ENCODE measurements around the gene CACYBP. TPM values are rescaled to one million over a fixed set of nuclear protein-coding genes. Genes with fewer than 3 reads are reported as not detected.
"Not testable (repeated sequence)": the region's sequence is repeated elsewhere in the genome, so short reads cannot be mapped to it uniquely, and the experiment has no call there.

CACYBP gene
- total and polyA plus RNA-seq, 7 donors: 41.3 to 107 (median 85.3) TPM

DNA sequence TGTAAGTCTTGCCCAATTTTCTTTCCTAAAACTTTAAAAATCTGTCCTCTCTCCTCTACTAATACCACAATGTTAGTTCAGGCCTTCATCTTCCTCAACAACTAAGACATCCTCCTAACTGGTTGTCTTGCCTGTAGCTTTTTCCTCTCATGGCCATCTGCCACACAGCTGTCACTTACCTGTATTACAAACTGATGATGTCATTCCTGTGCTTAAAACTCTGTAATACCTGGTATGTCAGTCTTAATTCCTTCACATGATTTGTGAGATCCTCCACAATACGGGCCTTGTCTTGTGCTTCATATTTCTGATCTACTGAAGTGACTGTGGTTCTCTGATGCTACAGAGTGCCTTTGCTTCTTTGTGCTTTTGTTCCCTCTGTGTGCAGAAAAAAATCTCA, 13.7 kb downstream of the CACYBP start:
- Histone ChIP-seq H3K9me3 (no peaks in the 10 kb centered on the region), H3K4me1 (peaks cover 0 to 5% (median 0%) of the 10 kb centered on the region in 4 donors), H3K27ac (no peak overlapping the region), H3K27me3 (no peaks in the 10 kb centered on the region), H3K4me3 (no peak overlapping the region), H3K36me3 (peaks cover 12 to 99% (median 56%) of the 10 kb centered on the region in 4 donors)
- no peak for DNase-seq
- TF ChIP-seq EP300 (IDR thresholded peaks at IDR 0.05) (no peak), CTCF (IDR thresholded peaks at IDR 0.05) (no peak), POLR2AphosphoS5 (IDR thresholded peaks at IDR 0.05) (no peak), POLR2A (IDR thresholded peaks at IDR 0.05) (no peak)
- intact Hi-C loops (cut with DNase I): no loop called here
- 92 to 93% methylated on average over 1 of the region's 1 CpG for WGBS, 2 donors

GRCh38 chr1:175015243-175015642, 15.5 kb downstream of the CACYBP start:
- H3K27me3 ChIP-seq: no peaks in the 10 kb centered on the region
- peaks cover 0 to 5% (median 0%) of the 10 kb centered on the region in 4 donors for H3K4me1 ChIP-seq
- H3K9me3 ChIP-seq: no peaks in the 10 kb centered on the region
- H3K4me3 ChIP-seq: no peak overlapping the region
- TF ChIP-seq POLR2A (IDR thresholded peaks at IDR 0.05): no peak
- 93 to 95% methylated on average over 4 of the region's 4 CpGs for WGBS, 2 donors
- no peak overlapping the region for H3K27ac ChIP-seq
- DNase-seq: no peak
- intact Hi-C loops (cut with DNase I): no loop called here
- H3K36me3 ChIP-seq: peaks cover 12 to 92% (median 45%) of the 10 kb centered on the region in 4 donors

DNA sequence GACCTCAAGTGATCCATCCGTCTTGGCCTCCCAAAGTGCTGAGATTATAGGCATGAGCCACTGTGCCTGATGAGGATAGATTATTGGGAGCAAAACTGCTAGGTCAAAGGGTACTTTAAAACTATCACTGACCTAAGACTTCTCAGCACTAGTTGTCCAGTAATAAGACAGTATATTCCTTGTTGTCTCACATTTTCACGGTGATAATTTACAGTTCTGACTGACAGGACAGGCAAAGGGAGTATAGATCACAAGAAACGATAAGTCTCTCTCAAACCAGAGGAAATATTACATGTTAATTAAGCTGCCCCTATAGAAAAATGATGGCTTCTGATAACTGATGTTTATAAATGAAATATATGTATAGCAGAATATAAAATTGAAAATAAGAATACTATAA, 19.8 kb downstream of the CACYBP start:
- Histone ChIP-seq H3K4me1 (peaks cover 0 to 19% (median 10%) of the 10 kb centered on the region in 4 donors), H3K36me3 (peaks cover 6 to 53% (median 12%) of the 10 kb centered on the region in 4 donors), H3K9me3 (no peaks in the 10 kb centered on the region), H3K27ac (no peak overlapping the region), H3K27me3 (no peaks in the 10 kb centered on the region), H3K4me3 (no peak overlapping the region)
- intact Hi-C loops (cut with DNase I): no loop called here
- TF ChIP-seq EP300 (IDR thresholded peaks at IDR 0.05) (no peak), CTCF (IDR thresholded peaks at IDR 0.05) (no peak), POLR2AphosphoS5 (IDR thresholded peaks at IDR 0.05) (no peak), POLR2A (IDR thresholded peaks at IDR 0.05) (no peak)
- no peak for DNase-seq
- WGBS, 2 donors: 89 to 93% methylated on average over 3 of the region's 3 CpGs

DNA sequence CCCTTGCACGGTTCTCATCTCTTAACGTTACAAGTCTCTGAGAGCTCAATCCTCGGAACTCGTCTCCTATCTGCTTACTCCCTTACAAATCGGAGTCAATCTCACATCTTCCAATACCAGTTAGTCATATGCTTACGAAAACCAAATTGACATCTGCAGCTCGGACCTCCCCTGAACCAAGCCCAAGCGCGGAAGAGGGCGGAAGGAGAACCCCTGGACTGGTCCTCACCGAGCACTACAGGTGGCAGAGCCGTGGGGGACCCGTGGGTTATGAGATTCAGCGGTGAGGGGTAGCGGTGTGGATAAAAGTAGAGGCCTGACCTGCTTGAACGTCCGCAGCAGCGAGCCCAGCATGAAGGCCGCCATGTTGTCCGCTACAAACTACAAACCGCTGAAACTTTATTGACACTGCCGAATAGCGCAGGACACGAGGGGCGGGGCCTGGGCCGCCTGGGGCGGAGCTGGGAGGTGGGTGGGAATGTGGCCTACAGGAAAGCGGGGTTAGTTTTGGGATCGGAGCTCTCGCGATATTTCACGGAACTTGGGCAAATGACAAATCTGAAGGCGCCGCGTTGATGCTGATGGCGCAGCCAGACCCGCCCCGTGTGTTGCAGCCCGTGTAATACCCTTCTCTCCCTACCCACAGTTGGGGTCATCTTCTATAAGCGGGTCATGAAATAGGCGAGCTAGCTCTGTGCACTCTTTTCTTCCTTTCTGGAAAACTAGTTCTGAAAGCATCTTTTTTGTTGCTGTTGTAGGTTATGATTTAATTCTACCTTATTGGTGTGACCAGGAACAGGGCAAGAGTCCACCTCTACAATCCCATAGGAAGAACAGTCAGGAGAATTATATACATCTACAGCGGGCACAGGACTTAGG, 23.5 kb downstream of the CACYBP start, which contains the start of gene MRPS14:
TSS of gene MRPS14 (minus strand) at position 383 of the 879 bp plus-strand sequence. CDS start at position 366, 17 bp downstream.
- no peaks in the 10 kb centered on the region for H3K27me3 ChIP-seq
- H3K4me1 ChIP-seq: peaks cover 0 to 14% (median 10%) of the 10 kb centered on the region in 4 donors
- peak; percentile 58 to 63 for TF ChIP-seq POLR2A (IDR thresholded peaks at IDR 0.05)
- TF ChIP-seq CTCF (IDR thresholded peaks at IDR 0.05): no peak
- peak; percentile 88 to 93 (median 92) for TF ChIP-seq POLR2AphosphoS5 (IDR thresholded peaks at IDR 0.05)
- no peak for TF ChIP-seq EP300 (IDR thresholded peaks at IDR 0.05)
- 3% methylated on average over 42 of the region's 42 CpGs for WGBS, 2 donors
- peaks cover 0 to 1% (median 0%) of the 10 kb centered on the region in 4 donors for H3K9me3 ChIP-seq
- H3K4me3 ChIP-seq: peak within 1 kb of the TSS; percentile 81 to 90 (median 87)
- peak within 1 kb of the TSS; percentile 81 to 86 (median 85) for H3K27ac ChIP-seq
- peaks cover 0 to 15% (median 1%) of the 10 kb centered on the region in 4 donors for H3K36me3 ChIP-seq
- peak; percentile 99 for DNase-seq
- intact Hi-C loops (cut with DNase I): loop anchor here (2.0 kb wide), 1 partner anchor 24 kb away; the partner anchor contains the start of gene CACYBP

DNA sequence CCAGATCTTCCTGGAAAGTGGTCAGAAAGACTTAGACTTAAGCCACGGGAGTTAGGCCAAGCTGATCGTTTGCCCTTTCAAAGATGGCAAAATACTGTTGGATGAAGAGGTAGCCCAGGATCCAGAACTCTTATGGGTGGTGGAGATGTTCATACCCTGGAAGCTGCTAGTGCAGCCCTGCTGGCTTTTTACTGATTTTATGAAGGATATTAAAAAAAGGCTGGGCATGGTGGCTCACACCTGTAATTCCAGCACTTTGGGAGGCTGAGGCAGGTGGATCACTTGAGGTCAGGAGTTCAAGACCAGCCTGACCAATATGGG, 24.1 kb downstream of the CACYBP start:
- Histone ChIP-seq H3K4me1 (peaks cover 0 to 14% (median 10%) of the 10 kb centered on the region in 4 donors), H3K4me3 (peak overlapping the region; percentile 81 to 90 (median 87)), H3K27ac (peak overlapping the region; percentile 81 to 86 (median 85)), H3K36me3 (peaks cover 0 to 12% (median 0%) of the 10 kb centered on the region in 4 donors)
- intact Hi-C loops (cut with DNase I): loop anchor here (2.0 kb wide), 1 partner anchor 25 kb away; the partner anchor contains the start of gene CACYBP
- not testable (repeated sequence) for DNase-seq, H3K9me3 ChIP-seq, H3K27me3 ChIP-seq
- 94 to 97% methylated on average over 2 of the region's 2 CpGs for WGBS, 2 donors
